ENCODE results near the gene FADS6.

The FADS6 gene

GRCh38 chr17:74827800-74828199 is 65.6 kb downstream of the FADS6 start:
- DNase-seq (ENCODE audit: low spot score) = no peak
